ENCODE data around the gene MT1E.
"Not testable (repeated sequence)": the region's sequence is repeated elsewhere in the genome, so short reads cannot be mapped to it uniquely, and the experiment has no call there.

Gene MT1E

DNA sequence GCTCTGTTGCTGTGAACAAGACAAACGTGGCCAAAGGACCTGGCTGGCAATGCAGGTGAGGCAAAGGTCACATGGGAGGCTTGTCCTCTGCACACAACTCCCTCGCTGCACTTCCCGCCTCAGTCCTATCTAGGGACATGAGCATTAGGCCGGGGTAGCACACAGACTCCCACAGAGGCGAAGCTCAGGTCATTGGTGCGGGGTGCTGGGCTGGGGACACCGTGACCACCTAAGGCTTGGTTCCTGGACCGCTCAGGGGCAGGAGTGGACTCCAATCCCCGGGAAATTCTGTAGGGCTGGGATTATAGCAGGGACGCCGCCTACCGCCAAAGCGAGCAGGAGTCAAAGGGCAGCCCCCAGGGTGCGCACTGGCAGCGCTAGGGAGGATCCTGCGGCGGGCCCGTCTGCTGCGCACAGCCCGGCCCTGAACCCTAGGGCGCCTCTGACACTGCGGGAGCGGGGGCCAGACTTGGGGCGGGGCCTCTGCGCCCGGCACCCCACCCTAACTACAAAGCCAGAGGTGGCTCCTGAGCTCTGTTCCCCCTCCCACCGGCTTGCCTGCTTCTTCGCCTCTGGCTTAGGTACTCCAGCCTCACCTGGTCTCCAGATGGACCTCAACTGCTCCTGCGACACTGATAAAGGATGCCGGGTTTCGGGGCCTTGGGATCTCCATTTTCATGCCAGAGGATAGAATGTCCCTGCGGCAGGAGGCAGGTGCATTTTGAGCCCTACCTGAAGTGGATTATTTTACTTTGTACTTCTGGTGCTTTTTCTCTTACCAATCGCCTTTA lies 22.3 kb downstream of the MT1E start:
- DNase-seq (ENCODE audit: low spot score) = no peak

DNA sequence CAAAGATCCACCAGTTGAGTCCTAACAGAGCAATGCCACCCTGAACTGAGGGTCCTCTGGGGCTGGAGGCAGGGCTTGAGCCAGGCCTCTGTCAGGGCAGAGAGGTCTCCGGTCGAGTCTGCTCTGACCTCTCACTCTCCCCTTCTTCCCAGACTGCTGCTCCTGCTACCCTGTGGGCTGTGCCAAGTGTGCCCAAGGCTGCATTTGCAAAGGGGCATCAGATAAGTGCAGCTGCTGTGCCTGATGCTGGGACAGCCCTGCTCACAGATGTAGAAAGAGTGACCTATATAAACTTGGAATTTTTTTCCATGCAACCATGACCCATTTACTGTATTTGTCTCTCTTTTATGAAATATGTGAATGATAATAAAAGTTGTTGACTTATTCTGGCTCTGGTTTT lies 23.7 kb downstream of the MT1E start:
- DNase-seq (ENCODE audit: low spot score) = no peak

DNA sequence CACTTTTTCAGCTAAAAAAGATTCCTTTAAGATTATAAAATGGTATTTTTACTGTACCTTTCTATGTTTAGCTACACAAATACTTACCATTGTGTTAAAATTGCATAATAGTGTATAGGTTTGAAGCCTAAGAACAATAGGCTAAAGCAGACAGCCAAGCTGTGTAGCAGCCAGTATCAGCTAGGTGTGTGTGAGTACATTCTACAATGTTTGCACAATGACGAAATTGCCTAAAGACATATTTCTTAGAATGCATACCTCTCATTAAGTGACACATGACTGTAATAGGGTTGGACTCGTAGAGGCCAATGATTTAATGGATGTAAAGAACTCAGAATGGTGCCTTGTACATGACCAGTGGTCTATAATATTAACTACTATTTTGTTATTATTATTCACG lies 24.2 kb downstream of the MT1E start:
- DNase-seq (ENCODE audit: low spot score) = no peak

DNA sequence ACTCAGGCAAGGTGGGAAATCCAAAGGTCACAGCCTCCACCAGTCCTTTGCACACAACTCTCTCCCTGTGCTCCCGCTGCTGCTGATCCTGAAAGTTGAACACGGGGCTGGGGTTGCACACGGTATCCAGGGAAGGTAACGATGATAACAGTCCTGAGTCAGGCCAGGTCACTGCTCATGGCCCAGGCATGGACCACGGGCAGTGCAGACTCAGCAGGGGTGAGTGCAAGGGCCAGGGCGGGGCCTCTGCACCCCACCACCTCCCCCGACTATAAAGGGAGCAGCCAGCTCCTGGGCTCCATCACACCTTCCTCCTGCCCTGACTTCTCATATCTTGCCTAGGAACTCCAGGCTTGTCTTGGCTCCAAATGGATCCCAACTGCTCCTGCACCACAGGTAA lies 26.0 kb downstream of the MT1E start, which contains the start of gene MT1B:
TSS of gene MT1B (plus strand) at position 301 of the 400 bp plus-strand sequence. CDS start at position 369, 68 bp downstream.
- no peak for DNase-seq (ENCODE audit: low spot score)

DNA sequence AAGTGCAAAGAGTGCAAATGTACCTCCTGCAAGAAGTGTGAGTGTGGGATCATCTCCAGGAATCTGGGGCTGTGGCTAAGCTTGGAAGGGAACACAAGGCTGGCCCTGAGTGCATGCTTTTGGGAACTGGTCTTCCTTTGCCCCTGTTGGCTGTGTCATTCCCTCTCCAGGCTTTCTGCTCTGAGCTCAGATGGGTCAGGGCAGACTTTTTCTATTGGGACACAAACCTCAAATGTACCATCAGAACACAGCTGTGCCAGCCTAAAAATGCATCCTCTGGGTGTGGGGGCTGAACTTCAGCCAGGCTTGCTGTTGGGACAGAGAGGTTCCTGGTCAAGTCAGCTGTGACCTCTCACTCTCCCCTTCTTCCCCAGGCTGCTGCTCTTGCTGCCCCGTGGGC lies 27.0 kb downstream of the MT1E start:
- DNase-seq (ENCODE audit: low spot score) = no peak

DNA sequence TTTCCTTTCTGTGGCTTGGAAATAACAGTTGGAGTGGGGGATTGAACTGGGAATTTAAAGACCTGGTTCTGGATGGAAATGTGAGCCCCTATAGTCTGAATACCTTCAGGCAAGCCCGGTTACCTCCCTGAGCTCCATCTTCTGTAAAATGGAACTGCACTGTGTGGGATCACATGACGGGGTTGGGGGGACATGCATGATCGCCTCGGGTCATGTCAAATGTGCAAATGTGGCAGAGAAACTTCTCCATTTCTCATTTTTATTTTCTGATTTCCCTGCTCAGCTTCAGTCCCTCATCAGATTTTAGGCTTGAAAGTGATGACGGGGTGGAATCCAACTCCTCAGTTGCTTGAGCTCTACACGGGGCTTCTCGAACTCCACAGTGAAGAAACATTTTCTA lies 27.6 kb downstream of the MT1E start:
- no peak for DNase-seq (ENCODE audit: low spot score)

DNA sequence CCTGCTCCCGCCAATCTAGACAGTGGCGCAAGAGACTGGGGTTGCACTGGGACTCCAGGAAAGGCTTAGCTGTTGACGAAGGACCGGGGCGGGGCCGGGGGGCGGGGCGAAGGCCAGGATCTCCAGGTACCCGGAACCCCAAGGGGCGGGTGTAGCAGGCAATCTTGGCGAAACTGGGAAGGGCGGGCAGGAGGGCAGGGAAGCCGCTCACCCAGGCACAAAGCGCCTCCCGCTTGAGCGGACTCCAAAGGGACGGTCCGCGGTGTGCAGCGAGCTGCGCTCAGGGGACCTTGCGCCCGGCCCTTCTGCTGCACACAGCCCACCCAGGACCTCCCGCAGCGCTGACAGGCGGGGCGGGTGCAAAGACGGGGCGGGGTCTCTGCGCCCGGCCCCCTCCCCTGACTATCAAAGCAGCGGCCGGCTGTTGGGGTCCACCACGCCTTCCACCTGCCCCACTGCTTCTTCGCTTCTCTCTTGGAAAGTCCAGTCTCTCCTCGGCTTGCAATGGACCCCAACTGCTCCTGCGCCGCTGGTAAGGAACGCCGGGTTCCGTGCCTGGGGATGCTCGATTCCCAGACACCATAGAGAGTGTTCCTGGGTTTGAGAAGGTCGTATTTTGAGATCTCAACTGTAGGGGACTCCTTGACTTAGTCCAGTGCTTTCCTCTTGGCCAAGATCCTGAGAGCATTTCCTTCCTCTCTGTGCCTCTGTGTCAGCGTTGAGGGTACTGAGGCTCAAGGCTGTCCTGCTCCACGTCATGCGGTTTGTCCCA lies 32.2 kb downstream of the MT1E start, which contains the start of gene MT1F:
TSS of gene MT1F (plus strand) at position 405 of the 772 bp plus-strand sequence. CDS start at position 505, 100 bp downstream.
- peak; percentile 81 for DNase-seq (ENCODE audit: low spot score)

DNA sequence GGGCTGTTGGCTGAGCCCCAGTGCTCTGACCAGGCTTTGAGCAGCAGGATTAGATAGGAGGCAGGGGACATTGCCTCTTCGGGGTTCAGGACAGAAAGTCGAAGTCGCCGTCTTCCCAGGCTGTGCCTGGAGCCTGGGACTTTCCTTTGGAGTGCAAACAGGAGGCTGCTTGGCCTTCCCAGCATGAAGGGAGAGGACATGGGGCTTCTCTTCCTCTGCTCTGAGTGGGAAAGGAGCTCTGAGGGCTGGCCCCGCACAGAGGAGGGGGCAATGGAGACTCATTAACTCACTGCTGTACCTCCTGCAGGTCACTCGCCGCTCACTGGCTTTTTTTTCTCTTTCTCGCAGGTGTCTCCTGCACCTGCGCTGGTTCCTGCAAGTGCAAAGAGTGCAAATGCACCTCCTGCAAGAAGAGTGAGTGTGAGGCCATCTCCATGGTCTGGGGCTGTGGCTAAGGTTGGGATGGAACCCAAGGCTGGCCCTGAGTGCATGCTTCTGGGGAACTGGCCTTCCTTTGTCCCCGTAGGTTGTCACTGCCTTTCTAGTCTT lies 32.8 kb downstream of the MT1E start:
- DNase-seq (ENCODE audit: low spot score) = no peak

DNA sequence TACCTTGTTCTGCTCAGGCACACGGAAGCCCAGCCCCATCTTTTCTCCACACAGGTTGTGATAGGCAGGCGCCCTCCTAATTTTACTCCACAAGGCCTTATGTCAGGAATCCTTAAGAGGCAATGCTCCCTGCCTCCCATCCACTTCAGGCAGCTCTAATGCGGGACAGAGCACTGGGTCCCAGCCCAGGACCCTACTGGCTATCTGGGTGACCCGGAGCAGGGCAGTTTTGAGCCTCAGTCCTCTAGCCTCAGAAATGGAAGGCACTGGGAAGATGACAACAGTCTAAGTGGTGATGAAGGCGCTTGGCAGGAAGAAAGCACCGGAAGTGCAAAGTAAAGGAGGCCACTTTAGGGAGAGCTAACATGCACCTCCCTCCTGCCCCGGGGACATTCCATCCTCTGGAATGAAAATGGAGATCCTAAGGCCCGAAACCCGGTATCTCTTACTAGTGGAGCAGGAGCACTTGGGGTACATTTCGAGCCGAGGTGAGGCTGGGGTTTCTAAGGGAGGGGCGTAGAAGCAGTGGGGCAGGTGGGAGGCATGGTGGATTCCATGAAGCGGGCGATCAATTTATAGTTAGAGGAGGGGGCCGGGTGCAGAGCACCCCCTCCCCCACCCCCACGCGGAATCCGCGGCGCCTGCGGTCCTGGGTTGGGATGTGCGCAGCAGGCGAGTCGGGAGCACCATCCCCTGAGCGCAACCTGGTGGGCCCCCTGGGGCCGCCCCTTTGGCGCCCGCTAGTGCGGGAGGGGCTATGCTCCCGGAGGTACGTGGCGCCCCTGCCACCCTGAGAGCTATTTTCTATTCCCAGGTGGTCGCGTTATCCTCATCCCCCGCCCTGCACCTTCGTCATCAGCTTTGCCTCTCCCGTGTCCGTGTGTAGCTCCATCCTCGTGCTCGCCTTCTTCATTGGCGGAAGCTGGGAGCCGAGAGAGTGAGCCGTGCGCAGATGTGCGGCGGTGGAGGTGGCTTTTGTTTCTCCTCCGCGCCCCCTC lies 37.1 kb downstream of the MT1E start:
- no peak for DNase-seq (ENCODE audit: low spot score)

DNA sequence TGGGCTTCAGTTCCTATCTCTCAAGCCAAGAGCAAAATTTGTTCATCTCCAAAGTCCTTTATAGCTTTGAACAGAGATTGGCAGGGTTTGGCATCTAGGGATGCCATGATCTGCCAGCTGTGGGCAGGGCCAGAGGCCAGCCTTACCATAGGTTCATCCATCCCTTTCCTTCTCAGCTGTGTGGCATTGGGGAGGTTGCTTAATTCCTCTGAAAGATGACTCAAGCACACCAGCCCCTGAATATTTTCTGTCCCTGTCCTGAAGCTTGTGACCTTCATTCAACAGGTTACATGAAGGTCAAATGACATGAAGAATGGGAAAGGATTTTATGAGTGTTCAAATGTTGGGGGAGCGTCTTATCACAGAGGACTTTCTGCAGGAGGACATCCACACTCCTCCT lies 38.9 kb downstream of the MT1E start:
- no peak for DNase-seq (ENCODE audit: low spot score)

DNA sequence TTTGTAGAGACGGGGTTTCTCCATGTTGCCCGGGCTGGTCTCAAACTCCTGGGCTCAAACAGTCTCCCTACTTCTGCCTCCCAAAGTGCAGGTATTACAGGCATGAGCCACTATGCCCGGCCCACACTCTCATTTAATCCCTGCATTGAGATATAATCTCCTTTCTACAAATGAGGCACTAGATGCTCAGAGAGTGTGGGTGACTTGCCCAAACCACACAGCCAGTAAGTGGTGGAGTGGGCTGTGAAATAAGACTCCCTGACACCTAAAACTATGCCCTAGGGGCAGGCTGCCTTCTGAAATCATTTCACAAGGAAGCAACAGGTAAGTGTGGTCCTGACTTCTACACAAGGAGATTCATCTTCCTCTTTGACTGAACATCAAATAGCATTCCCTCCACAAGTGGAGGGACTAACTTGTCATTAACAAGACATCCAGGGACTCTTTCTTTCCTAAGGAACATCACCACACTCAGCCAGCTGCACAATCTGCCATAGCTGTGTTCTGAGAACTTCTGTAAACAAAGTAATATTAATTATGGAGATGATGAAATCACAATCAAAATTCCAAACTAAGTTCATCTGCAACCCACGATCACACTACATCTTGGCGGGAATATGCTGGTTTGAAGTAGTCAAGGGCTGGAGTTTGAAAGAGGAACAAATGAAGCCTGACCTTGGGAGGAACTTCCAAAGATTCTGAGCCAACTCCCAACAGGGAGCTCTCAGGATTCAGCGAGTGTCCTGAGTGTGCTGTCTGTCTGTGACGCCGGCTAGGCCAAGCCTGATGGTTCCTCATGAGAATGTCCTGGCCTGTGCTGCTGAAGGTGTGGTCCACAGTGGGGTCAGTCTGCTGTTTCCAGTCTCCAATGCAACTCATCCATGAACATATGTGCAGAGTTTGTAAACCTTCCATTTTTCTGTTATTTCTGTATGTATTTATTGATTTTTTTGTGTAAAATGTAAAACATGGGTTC lies 40.0 kb downstream of the MT1E start:
- DNase-seq (ENCODE audit: low spot score) = not testable (repeated sequence)

DNA sequence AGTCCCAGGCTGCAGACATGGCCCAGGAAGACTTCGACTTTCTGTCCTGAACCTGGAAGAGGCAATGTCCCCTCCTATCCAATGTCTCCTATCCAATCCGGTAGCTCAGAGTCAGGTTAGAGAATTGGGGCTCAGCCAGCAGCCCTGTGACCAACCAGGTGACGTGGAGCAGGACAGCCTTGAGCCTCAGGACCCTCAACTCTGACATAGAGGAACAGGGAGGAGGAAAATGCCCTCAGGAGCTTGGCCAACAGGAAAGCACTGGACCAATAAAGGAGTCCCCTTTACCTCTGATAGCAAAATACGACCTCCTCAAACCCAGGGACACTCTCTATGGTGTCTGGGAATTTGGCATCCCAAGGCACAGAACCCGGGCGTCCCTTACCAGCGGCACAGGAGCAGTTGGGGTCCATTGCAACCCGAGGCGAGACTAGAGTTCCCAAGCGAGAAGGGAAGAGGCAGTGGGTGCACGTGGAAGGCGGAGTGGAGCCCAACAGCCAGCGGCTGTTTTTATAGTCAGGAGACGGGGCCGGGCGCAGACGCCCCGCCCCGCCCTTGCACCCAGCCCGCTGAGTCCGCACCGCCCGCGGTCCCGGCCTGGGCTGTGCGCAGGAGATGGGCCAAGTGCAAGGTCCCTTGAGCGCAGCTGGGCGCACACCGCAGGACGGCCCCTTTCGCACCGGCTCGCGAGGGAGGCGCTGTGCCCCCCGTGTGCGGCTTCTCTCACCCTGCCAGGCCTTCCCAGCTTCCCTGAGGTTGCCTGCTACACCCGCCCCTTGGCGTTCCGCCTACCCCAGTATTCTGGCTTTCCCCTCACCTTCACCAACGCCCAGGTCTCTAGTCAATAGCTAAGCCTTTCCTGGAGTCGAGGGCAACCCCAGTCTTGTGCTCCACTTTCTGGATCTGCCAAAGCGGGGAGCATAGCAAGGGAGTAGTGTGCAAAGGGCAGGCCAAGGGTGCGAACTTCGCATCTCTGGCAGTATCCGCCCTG lies 42.3 kb downstream of the MT1E start, which contains the start of gene MT1G:
TSS of gene MT1G (minus strand) at position 485 of the 991 bp plus-strand sequence. CDS start at position 413, 72 bp downstream.
- no peak for DNase-seq (ENCODE audit: low spot score)

DNA sequence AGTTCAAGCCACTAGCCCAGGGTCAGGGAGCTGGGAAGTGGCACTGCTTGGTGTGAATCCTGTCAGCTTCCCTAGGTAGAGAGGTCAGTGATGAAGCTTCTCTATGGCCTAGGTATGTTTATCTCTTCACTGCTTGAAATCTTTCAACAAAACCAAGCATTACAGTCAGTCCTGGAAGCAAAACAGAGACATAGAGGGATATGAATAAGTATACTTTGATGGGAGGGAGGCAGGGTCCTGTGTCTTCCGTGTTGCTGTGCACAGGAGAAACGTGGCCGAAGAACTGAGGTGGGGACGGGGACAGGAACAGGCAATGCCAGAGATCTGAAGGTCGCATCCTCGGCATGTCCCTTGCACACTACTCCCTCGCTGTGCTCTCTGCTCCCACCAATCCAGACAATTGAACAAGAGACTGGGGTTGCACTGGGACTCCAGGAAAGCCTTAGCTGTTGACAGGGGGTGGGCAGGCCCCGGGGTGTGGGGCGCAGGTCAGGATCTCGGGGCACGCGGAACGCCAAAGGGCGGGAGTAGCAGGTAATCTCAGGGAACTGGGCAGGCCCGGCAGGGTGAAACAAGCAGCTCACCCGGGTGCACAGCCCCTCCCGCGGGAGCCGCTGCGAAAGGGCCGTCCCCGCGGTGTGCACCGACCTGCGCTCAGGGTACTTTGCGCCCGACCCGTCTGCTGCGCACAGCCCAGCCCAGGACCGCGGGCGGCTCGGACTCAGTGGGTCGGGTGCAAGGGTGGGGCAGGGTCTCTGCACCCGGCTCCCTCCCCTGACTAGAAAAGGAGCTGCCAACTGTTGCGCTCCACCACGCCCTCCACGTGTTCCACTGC lies 43.6 kb downstream of the MT1E start, which contains the start of gene MT1H:
TSS of gene MT1H (plus strand) at position 810 of the 835 bp plus-strand sequence. CDS start 71 bp downstream, outside the sequence.
- no peak for DNase-seq (ENCODE audit: low spot score)

DNA sequence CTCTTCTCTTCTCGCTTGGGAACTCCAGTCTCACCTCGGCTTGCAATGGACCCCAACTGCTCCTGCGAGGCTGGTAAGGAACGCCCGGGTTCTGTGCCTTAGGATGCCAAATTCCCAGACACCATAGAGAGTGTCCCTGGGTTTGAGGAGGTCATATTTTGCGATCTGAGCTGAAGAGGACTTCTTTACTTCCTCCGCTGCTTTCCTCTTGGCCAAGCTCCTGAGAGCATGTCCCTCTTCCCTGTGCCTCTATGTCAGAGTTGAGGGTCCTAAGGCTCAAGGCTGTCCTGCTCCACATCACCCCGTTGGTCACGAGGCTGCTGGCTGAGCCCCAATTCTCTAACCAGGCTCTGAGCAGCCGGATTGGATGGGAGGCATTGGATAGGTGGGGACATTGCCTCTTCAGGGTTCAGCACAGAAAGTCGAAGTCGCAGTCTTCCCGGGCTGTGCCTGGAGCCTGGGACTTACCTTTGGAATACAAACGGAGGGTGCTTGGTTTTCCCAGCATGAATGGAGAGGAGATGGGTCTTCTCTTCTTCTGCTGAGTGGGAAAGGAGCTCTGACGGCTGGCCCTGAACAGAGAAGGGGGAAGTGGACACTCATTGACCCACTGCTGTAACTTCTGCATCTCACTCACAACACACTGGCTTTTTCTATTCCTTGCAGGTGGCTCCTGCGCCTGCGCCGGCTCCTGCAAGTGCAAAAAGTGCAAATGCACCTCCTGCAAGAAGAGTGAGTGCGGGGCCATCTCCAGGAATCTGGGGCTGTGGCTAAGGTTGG lies 44.4 kb downstream of the MT1E start:
- no peak for DNase-seq (ENCODE audit: low spot score)

DNA sequence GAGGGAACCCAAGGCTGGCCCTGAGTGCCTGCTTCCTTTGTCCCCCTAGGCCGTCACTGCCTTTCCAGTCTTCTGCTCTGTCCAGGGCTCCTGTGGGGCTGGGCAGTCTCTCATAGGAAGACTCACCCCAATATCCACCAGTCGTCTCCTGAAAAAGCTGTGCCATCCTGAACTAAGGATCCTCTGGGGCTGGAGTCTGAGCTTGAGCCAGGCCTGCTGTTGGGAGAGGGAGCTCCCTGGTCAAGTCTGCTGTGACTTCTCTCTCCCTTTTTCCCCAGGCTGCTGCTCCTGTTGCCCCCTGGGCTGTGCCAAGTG lies 45.0 kb downstream of the MT1E start:
- DNase-seq (ENCODE audit: low spot score) = no peak

DNA sequence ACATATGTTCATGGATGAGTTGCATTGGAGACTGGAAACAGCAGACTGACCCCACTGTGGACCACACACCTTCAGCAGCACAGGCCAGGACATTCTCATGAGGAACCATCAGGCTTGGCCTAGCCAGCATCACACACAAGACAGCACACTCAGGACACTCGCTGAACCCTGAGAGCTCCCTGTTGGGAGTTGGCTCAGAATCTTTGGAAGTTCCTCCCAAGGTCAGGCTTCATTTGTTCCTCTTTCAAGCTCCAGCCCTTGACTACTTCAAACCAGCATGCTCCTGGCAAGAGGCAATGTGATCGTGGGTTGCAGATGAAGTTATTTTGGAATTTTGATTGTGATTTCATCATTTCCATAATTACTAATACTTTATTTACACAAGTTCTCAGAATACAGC lies 46.1 kb downstream of the MT1E start:
- DNase-seq (ENCODE audit: low spot score) = not testable (repeated sequence)

DNA sequence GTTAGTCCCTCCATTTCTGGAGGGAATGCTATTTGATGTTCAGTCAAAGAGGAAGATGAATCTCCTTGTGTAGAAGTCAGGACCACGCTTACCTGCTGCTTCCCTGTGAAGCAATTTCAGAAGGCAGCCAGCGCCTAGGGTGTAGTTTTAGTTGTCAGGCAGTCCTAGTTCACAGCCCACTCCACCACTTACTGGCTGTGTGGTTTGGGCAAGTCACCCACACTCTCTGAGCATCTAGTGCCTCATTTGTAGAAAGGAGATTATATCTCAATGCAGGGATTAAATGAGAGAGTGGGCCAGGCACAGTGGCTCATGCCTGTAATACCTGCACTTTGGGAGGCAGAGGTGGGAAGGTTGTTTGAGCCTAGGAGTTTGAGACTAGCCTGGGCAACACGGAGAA lies 46.6 kb downstream of the MT1E start:
- not testable (repeated sequence) for DNase-seq (ENCODE audit: low spot score)

All from HuH-7.5 (cell line).